GM12878 (cell line): ENCODE measurements around the gene COQ9. TPM values are rescaled to one million over a fixed set of nuclear protein-coding genes. Genes with fewer than 3 reads are reported as not detected.

ENCODE experiments used
- ATAC-seq: fragments of 200-7000 bp; cut with Tn5 transposase; 3 replicates; pipeline ENCODE4 v1.9.1; 2020; ENCODE audit warnings: mild to moderate bottlenecking, moderate library complexity
- BruUV-seq: library from RNA; stranded (reverse); fragments of 400-500 nt; replicated peaks from 2 replicates; lab custom pipeline; 2021; lab: Mats Ljungman, UMichigan
- CTCF ChIA-PET: fragments of 300-600 bp; sonication (Branson Sonifier 250); formaldehyde crosslinking; extraction: SDS; loops from one replicate; lab custom pipeline; 2021; ENCODE audit warnings: inconsistent platforms; lab: Yijun Ruan, JAX
- POLR2A ChIA-PET: fragments of 350-600 bp; formaldehyde crosslinking; extraction: SDS; loops from one replicate; lab custom pipeline; 2021; ENCODE audit warnings: inconsistent platforms; lab: Charles Lee
- RAD21 ChIA-PET: fragments of 300-600 bp; sonication (Branson Sonifier 250); formaldehyde crosslinking; loops from one replicate; lab custom pipeline; 2023; ENCODE audit warnings: antibody characterized with exemption; ENCODE audit not compliant: unreplicated experiment; lab: Charles Lee
- SMC1A ChIA-PET: fragments of 300-600 bp; sonication (Branson Sonifier 250); formaldehyde crosslinking; loops from one replicate; lab custom pipeline; 2023; ENCODE audit not compliant: unreplicated experiment, uncharacterized antibody; lab: Charles Lee
- DNase-seq: peaks from one replicate; pipeline ENCODE4 v3.0.0-alpha.2; 2011; ENCODE audit warnings: low read depth, low spot score
- FAIRE-seq: peaks from 3 replicates; lab custom pipeline; 2011; peaks lifted over from hg19 to GRCh38; lab: Jason Lieb, UNC
- H2AFZ ChIP-seq: 2 replicates; pipeline ENCODE4 v1.6.0; 2011; ENCODE audit warnings: low read depth, low read length, control low read depth; ENCODE audit not compliant: control insufficient read depth
- H3K27ac ChIP-seq: 2 replicates; pipeline ENCODE4 v1.5.1; 2011; ENCODE audit warnings: control low read depth; ENCODE audit not compliant: control insufficient read depth, insufficient read depth
- H3K27me3 ChIP-seq, 2 experiments: replicated peaks in 1 of 2; 2 replicates each; pipeline versions ENCODE4 v1.6.0 to v1.6.1; 2011; ENCODE audit warnings: low read length in 1 of 2; ENCODE audit not compliant: control insufficient read depth in 2 of 2, insufficient read depth in 2 of 2
- H3K36me3 ChIP-seq, 2 experiments: 2 replicates each; pipeline ENCODE4 v1.5.1; 2011; ENCODE audit warnings: low read length in 1 of 2; ENCODE audit not compliant: control insufficient read depth in 2 of 2, insufficient read depth in 2 of 2
- H3K4me1 ChIP-seq: 2 replicates; pipeline ENCODE4 v1.6.1; 2011; ENCODE audit warnings: mild to moderate bottlenecking, low read length, moderate library complexity, mixed read lengths; ENCODE audit not compliant: control insufficient read depth, insufficient read depth
- H3K4me2 ChIP-seq: 2 replicates; pipeline ENCODE4 v1.6.0; 2011; ENCODE audit warnings: control low read depth; ENCODE audit not compliant: control insufficient read depth, insufficient read depth
- H3K4me3 ChIP-seq: fragments of 200-600 bp; sonication (generic); 2 replicates; pipeline ENCODE4 v1.5.1; 2016
- H3K79me2 ChIP-seq: 2 replicates; pipeline ENCODE4 v1.6.0; 2011; ENCODE audit warnings: low read length; ENCODE audit not compliant: control insufficient read depth, insufficient read depth
- H3K9ac ChIP-seq: 2 replicates; pipeline ENCODE4 v1.8.0; 2011; ENCODE audit warnings: low read length, control low read depth, mixed read lengths; ENCODE audit not compliant: control insufficient read depth, insufficient read depth
- H3K9me3 ChIP-seq: replicated peaks from 3 replicates; pipeline ENCODE4 v1.5.1; 2011; ENCODE audit warnings: mild to moderate bottlenecking, low read length; ENCODE audit not compliant: control insufficient read depth, insufficient read depth
- H4K20me1 ChIP-seq: 2 replicates; pipeline ENCODE4 v1.6.0; 2011; ENCODE audit not compliant: control insufficient read depth, insufficient read depth
- CBX5 ChIP-seq: sonication (generic); IDR thresholded peaks from 2 replicates; pipeline ENCODE4 v1.6.1; 2016; ENCODE audit warnings: low read depth, moderate library complexity, mild to moderate bottlenecking, inconsistent platforms
- FOS ChIP-seq: IDR thresholded peaks from 3 replicates; pipeline ENCODE4 v1.6.1; 2011; ENCODE audit warnings: borderline replicate concordance; ENCODE audit not compliant: insufficient read length; ENCODE audit errors: extremely low read depth
- GATAD2B ChIP-seq: fragments of 450-650 bp; conservative IDR thresholded peaks from 2 replicates; pipeline ENCODE4 v1.6.1; 2017; ENCODE audit warnings: low read depth, mild to moderate bottlenecking, moderate library complexity
- NFYB ChIP-seq: IDR thresholded peaks from 2 replicates; pipeline ENCODE4 v1.6.1; 2011; ENCODE audit warnings: low read depth, mild to moderate bottlenecking, low read length, improper control_type of control experiment, moderate library complexity; ENCODE audit not compliant: insufficient read depth
- REST ChIP-seq: IDR thresholded peaks from 2 replicates; pipeline ENCODE4 v1.6.1; 2012; ENCODE audit warnings: mild to moderate bottlenecking, low read depth, low read length
- RUNX3 ChIP-seq: IDR thresholded peaks from 2 replicates; pipeline ENCODE4 v1.6.1; 2012; ENCODE audit warnings: low read length, inconsistent platforms
- SKIL ChIP-seq: fragments of 450-650 bp; IDR thresholded peaks from 2 replicates; pipeline ENCODE4 v1.6.1; 2017; ENCODE audit warnings: mild to moderate bottlenecking, low read depth, inconsistent platforms; ENCODE audit not compliant: poor library complexity, severe bottlenecking
- WRNIP1 ChIP-seq: IDR thresholded peaks from 2 replicates; pipeline ENCODE4 v1.6.1; 2011; ENCODE audit warnings: low read depth, low read length, improper control_type of control experiment, borderline replicate concordance
- ZZZ3 ChIP-seq: IDR thresholded peaks from 2 replicates; pipeline ENCODE4 v1.6.1; 2011; ENCODE audit warnings: low read depth; ENCODE audit not compliant: control insufficient read depth, insufficient read length
- WGBS: methylation state at CpG from one replicate; pipeline ENCODE4 v1.1.6; 2016; ENCODE audit warnings: low lambda C conversion rate; ENCODE audit not compliant: insufficient replicate concordance, insufficient coverage; ENCODE audit errors: missing lambda C conversion rate; 5-methylcytosine and 5-hydroxymethylcytosine counted together
- in situ Hi-C: fragments of 300-500 bp; cut with MboI; formaldehyde crosslinking; loops from 9 replicates; pipeline ENCODE4 v1.14.3; 2018; ENCODE audit warnings: mixed read lengths
- intact Hi-C: fragments of 100-400 bp; cut with micrococcal nuclease; formaldehyde crosslinking; loops from one replicate; pipeline ENCODE4 v1.14.2; 2022; ENCODE audit not compliant: unreplicated experiment
- polyA plus RNA-seq, 11 experiments: library from polyadenylated mRNA; depleted of rRNA in 4 of 11; unstranded in 6 of 11; stranded (reverse) in 5 of 11; fragments of >200 nt; fragmentation: Nextera tagmentation in 4 of 11; fragmentation: Illumina TruSeq in 1 of 11; extraction: Ambion mirVana in 4 of 11; extraction: Trizol in 1 of 11; gene quantifications; 1 replicate in 1 of 11; 2 replicates in 10 of 11; pipeline versions ENCODE4 v1.2.1 to v1.2.3, GENCODE V29; 2011 to 2016; ENCODE audit warnings: inconsistent platforms in 2 of 11, missing spikeins in 2 of 11, low read depth in 1 of 11
- total RNA-seq, 4 experiments: library from RNA; depleted of rRNA in 3 of 4; stranded (reverse); fragments of >200 nt in 3 of 4; fragmentation: Illumina TruSeq in 1 of 4; extraction: Trizol in 1 of 4; gene quantifications; 2 replicates each; pipeline versions ENCODE4 v1.2.1 to v1.2.3, GENCODE V29; 2013 to 2021
- TF ChIP-seq, protein P1 (sequence below): fragments of 450-650 bp; IDR thresholded peaks from 2 replicates; pipeline ENCODE4 v1.6.1; 2017; ENCODE audit warnings: mild to moderate bottlenecking, moderate library complexity

COQ9 gene
- total and polyA plus RNA-seq, 10 of the 15 experiments (the other 5 are each of a cell fraction or from before 2014, with no cell fraction given), result 24.1 to 79.7 (median 50.1) TPM

DNA sequence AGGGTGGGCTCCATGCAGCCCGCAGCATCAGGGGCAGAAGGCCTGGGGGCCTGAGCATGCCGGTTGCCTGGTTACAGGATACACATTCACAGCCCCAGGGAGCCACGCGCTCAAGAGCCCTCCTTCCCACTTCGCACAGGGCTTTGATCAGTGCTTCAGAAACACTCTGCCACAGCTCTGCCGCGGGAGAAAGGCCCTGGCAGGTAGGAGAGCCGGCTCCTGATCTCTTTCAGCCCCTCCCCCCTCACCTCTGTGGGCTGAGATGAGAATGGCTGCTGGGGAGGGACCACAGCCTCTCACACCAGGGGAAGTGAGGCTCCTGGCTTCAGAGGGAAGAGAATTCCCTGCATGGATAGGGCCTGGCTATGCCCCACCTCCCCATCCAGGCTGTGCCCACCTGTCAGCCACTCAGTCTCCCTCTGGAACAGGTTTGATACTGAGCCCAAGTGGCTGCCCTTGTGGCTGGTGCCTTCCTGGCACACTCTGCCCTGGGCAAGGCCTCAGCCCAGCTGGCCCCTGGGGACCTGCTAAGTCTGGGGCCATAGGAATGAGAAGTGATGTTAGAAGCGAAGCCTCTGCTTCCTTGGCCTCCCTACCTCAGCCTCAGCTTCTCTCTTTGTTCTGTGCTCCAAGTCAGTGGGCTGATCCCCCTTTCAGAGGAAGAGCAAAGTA is 30.4 kb downstream of the COQ9 start (continued):
- TF ChIP-seq FOS (no peak), GATAD2B (no peak), WRNIP1 (no peak)

GRCh38 chr16:57478396-57479204 is 31.3 kb downstream of the COQ9 start:
- Histone ChIP-seq H3K79me2 (no peaks in the 10 kb centered on the region), H3K27ac (no peak overlapping the region), H3K9ac (no peak overlapping the region), H2AFZ (no peak overlapping the region), H3K4me2 (no peak overlapping the region), H3K36me3 (no peaks in the 10 kb centered on the region; a peak in 1 of 4 replicates), H3K9me3 (no peaks in the 10 kb centered on the region), H3K4me1 (peaks cover 16% of the 10 kb centered on the region), H3K27me3 (no peaks in the 10 kb centered on the region), H4K20me1 (no peaks in the 10 kb centered on the region), H3K4me3 (no peak overlapping the region)
- no peak for ATAC-seq
- intact Hi-C loops (no loop called here), in situ Hi-C loops (no loop called here)
- WGBS, result 29% methylated on average over 15 of the region's 15 CpGs
- CTCF ChIA-PET, result interaction anchor here (0.7 to 1.6 kb wide), 2 partner anchors 16 to 20 kb away, joined by 3 to 5 read pairs; partner anchors contain the start of gene POLR2C
- no peak for DNase-seq
- POLR2A ChIA-PET, result no interaction called here
- no peak for FAIRE-seq
- no TSS peak for BruUV-seq
- RAD21 ChIA-PET, result interaction anchor here (0.9 kb wide), 1 partner anchor 41 kb away, joined by 3 read pairs; no protein-coding TSS in a partner anchor
- SMC1A ChIA-PET, result interaction anchor here (1.4 kb wide), 1 partner anchor 8 kb away, joined by 4 read pairs; the partner anchor contains the start of gene DOK4
- no peak for TF ChIP-seq NFYB
- no peak for TF ChIP-seq REST
- TF ChIP-seq CBX5, result no peak
- no peak for TF ChIP-seq RUNX3
- no peak for TF ChIP-seq ZZZ3
- TF ChIP-seq SKIL, result no peak
- TF ChIP-seq, protein P1, sequence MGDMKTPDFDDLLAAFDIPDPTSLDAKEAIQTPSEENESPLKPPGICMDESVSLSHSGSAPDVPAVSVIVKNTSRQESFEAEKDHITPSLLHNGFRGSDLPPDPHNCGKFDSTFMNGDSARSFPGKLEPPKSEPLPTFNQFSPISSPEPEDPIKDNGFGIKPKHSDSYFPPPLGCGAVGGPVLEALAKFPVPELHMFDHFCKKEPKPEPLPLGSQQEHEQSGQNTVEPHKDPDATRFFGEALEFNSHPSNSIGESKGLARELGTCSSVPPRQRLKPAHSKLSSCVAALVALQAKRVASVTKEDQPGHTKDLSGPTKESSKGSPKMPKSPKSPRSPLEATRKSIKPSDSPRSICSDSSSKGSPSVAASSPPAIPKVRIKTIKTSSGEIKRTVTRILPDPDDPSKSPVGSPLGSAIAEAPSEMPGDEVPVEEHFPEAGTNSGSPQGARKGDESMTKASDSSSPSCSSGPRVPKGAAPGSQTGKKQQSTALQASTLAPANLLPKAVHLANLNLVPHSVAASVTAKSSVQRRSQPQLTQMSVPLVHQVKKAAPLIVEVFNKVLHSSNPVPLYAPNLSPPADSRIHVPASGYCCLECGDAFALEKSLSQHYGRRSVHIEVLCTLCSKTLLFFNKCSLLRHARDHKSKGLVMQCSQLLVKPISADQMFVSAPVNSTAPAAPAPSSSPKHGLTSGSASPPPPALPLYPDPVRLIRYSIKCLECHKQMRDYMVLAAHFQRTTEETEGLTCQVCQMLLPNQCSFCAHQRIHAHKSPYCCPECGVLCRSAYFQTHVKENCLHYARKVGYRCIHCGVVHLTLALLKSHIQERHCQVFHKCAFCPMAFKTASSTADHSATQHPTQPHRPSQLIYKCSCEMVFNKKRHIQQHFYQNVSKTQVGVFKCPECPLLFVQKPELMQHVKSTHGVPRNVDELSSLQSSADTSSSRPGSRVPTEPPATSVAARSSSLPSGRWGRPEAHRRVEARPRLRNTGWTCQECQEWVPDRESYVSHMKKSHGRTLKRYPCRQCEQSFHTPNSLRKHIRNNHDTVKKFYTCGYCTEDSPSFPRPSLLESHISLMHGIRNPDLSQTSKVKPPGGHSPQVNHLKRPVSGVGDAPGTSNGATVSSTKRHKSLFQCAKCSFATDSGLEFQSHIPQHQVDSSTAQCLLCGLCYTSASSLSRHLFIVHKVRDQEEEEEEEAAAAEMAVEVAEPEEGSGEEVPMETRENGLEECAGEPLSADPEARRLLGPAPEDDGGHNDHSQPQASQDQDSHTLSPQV, result no peak
